Natural killer cell (primary cell): ENCODE data around the gene GCNT1. TPM values are rescaled to one million over a fixed set of nuclear protein-coding genes. Genes with fewer than 3 reads are reported as not detected.
A peak's percentile ranks its signal among the peaks of the same experiment; 100 is the strongest.

Source experiments
- ATAC-seq, 3 donors: fragments of 150-1000 bp in 2 of 3; fragments of 200-7000 bp in 1 of 3; cut with Tn5 transposase; 1 replicate in 1 of 3; 2 replicates in 2 of 3; pipeline ENCODE4 v1.10.0; 2021; ENCODE audit warnings: mild to moderate bottlenecking in 2 of 3, moderate library complexity in 2 of 3
- DNase-seq, 2 donors: peaks; one replicate each; pipeline versions ENCODE4 v3.0.0 to v3.0.0-alpha.2; 2013 to 2021; ENCODE audit warnings: mixed read lengths in 1 of 2
- H3K27ac ChIP-seq: one replicate; pipeline ENCODE4 v1.5.1; 2013; ENCODE audit warnings: mild to moderate bottlenecking, low read length
- H3K27me3 ChIP-seq: one replicate; pipeline ENCODE4 v1.6.1; 2013; ENCODE audit warnings: low read length; ENCODE audit not compliant: control insufficient read depth, insufficient read depth
- H3K36me3 ChIP-seq: one replicate; pipeline ENCODE4 v1.6.1; 2013; ENCODE audit warnings: low read length; ENCODE audit not compliant: control insufficient read depth, insufficient read depth
- H3K4me1 ChIP-seq: one replicate; pipeline ENCODE4 v1.6.1; 2013; ENCODE audit warnings: low read length; ENCODE audit not compliant: control insufficient read depth, insufficient read depth
- H3K4me3 ChIP-seq: one replicate; pipeline ENCODE4 v1.5.1; 2013; ENCODE audit warnings: low read length
- H3K9me3 ChIP-seq: one replicate; pipeline ENCODE4 v1.6.1; 2013; ENCODE audit warnings: low read length; ENCODE audit not compliant: control insufficient read depth, insufficient read depth
- H3K27ac Mint-ChIP-seq, 2 donors: one replicate each; pipeline ENCODE4 v1.8.0; 2022; ENCODE audit warnings: mild to moderate bottlenecking in 2 of 2, mixed read lengths in 2 of 2, moderate library complexity in 1 of 2
- H3K27me3 Mint-ChIP-seq, 2 donors: one replicate each; pipeline ENCODE4 v1.8.0; 2022; ENCODE audit warnings: low read depth in 2 of 2, mixed read lengths in 2 of 2
- H3K36me3 Mint-ChIP-seq: one replicate; pipeline ENCODE4 v1.8.0; 2022; ENCODE audit warnings: mixed read lengths
- H3K4me1 Mint-ChIP-seq, 2 donors: one replicate each; pipeline ENCODE4 v1.8.0; 2022; ENCODE audit warnings: mixed read lengths in 2 of 2
- H3K4me3 Mint-ChIP-seq: one replicate; pipeline ENCODE4 v1.8.0; 2022; ENCODE audit warnings: mild to moderate bottlenecking, moderate library complexity, mixed read lengths
- H3K9me3 Mint-ChIP-seq, 2 donors: one replicate each; pipeline ENCODE4 v1.8.0; 2022; ENCODE audit warnings: mixed read lengths in 2 of 2
- WGBS: methylation state at CpG from one replicate; pipeline ENCODE4 v1.1.7; 2013; ENCODE audit warnings: missing lambda C conversion rate; ENCODE audit not compliant: insufficient coverage; 5-methylcytosine and 5-hydroxymethylcytosine counted together
- intact Hi-C: fragments of 100-400 bp; cut with micrococcal nuclease; formaldehyde crosslinking; loops from one replicate; pipeline ENCODE4 v1.14.2; 2022
- total RNA-seq, 4 donors: library from RNA; stranded (reverse); fragments of 120-200 nt in 1 of 4; gene quantifications; one replicate each; pipeline versions ENCODE4 v1.2.3 to v1.2.4, GENCODE V29; 2013 to 2022
- TF ChIP-seq, protein P1 (sequence below): fragments of 200-600 bp; IDR thresholded peaks from one replicate; pipeline ENCODE4 v1.8.0; 2022; ENCODE audit warnings: antibody characterized with exemption

The GCNT1 gene
- total RNA-seq, 3 donors from 2014 or later (not counting 1 experiment from before 2014, with no cell fraction given) = 8.6 to 23.7 (median 18.5) TPM

DNA sequence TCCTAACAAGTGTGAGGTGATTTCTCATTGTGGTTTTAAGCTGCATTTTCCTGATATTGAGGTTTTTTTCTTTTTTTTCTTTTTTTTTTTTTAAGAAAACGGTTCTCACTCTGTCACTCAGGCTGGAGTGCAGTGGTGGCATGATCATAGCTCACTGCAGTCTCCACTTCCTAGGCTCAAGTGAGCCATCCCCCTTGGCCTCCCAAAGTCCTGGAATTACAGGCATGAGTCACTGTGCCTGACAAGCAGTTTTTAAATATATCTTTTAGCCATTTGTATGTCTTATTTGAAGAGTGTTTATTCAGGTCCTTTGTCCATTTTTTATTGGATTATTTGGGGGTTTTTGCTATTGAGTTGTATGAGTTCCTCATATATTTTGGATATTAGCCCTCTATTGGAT is 53.8 kb downstream of the GCNT1 start:
- no peaks in the 10 kb centered on the region for H3K9me3 Mint-ChIP-seq
- peaks cover 6% of the 10 kb centered on the region for H3K36me3 Mint-ChIP-seq
- H3K4me3 Mint-ChIP-seq = no peak overlapping the region
- Histone ChIP-seq H3K27ac (no peak overlapping the region), H3K9me3 (no peaks in the 10 kb centered on the region), H3K4me1 (peaks cover 3% of the 10 kb centered on the region), H3K4me3 (no peak overlapping the region), H3K36me3 (no peaks in the 10 kb centered on the region), H3K27me3 (no peaks in the 10 kb centered on the region)
- H3K27ac Mint-ChIP-seq = no peak overlapping the region
- intact Hi-C loops = no loop called here
- no peak for ATAC-seq
- no peak for DNase-seq
- H3K27me3 Mint-ChIP-seq = peaks cover 0 to 4% of the 10 kb centered on the region in 2 donors
- TF ChIP-seq, protein P1, sequence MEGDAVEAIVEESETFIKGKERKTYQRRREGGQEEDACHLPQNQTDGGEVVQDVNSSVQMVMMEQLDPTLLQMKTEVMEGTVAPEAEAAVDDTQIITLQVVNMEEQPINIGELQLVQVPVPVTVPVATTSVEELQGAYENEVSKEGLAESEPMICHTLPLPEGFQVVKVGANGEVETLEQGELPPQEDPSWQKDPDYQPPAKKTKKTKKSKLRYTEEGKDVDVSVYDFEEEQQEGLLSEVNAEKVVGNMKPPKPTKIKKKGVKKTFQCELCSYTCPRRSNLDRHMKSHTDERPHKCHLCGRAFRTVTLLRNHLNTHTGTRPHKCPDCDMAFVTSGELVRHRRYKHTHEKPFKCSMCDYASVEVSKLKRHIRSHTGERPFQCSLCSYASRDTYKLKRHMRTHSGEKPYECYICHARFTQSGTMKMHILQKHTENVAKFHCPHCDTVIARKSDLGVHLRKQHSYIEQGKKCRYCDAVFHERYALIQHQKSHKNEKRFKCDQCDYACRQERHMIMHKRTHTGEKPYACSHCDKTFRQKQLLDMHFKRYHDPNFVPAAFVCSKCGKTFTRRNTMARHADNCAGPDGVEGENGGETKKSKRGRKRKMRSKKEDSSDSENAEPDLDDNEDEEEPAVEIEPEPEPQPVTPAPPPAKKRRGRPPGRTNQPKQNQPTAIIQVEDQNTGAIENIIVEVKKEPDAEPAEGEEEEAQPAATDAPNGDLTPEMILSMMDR = no peak
- peaks cover 0 to 8% of the 10 kb centered on the region in 2 donors for H3K4me1 Mint-ChIP-seq
- 40% methylated on average over 1 of the region's 1 CpG for WGBS

DNA sequence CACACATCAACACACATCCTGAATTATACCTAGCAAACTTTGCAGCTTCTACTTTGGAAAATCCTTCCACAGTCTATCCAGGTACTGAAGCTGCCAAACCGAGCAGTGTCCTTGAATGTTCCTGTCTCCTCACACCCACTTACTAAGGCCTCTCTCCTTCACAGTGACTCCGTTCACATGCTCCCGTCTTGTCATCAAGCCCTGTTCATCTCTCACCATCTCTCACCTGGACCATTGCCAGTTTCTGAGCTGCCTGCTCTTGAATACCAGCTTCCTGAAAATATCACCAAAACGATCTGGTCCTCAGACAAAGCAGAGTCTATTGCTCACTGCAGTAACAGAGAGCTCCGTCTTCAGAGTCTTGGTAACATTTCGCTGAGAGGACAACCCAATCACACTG is 57.4 kb downstream of the GCNT1 start:
- Histone ChIP-seq H3K4me3 (no peak overlapping the region), H3K4me1 (peaks cover 3% of the 10 kb centered on the region), H3K27ac (no peak overlapping the region), H3K9me3 (no peaks in the 10 kb centered on the region), H3K27me3 (no peaks in the 10 kb centered on the region), H3K36me3 (no peaks in the 10 kb centered on the region)
- Mint-ChIP-seq H3K36me3 (peaks cover 6% of the 10 kb centered on the region), H3K27ac (peak overlapping the region in 1 of 2 donors; percentile 1), H3K9me3 (no peaks in the 10 kb centered on the region), H3K4me3 (no peak overlapping the region), H3K27me3 (peaks cover 0 to 4% of the 10 kb centered on the region in 2 donors), H3K4me1 (peaks cover 0 to 8% of the 10 kb centered on the region in 2 donors)
- ATAC-seq (no peak), DNase-seq (peak in 1 of 2 donors; percentile 51)
- TF ChIP-seq, protein P1 = no peak
- 45% methylated on average over 6 of the region's 6 CpGs for WGBS
- intact Hi-C loops = no loop called here

DNA sequence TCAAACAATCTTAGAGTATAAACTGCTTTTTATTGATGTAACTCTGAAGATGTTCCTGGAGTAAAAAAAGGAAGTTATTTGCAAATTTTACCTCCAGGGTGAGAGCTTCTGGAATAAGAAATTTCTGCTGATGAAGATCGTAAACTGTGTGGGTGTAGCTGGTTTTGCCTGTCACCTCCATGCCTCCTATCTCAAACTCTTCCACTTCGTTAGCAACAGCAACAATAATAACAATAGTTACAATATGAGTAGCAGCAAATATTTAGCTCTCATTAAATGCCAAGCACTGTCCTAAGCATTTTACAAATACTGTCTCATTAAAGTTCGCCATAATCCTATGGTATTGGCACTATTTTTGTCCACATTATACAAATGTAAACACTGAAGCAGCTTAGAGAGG is 57.9 kb downstream of the GCNT1 start:
- H3K27ac Mint-ChIP-seq = no peak overlapping the region
- intact Hi-C loops = no loop called here
- H3K36me3 Mint-ChIP-seq = peaks cover 6% of the 10 kb centered on the region
- DNase-seq (no peak), ATAC-seq (no peak)
- Histone ChIP-seq H3K27me3 (no peaks in the 10 kb centered on the region), H3K27ac (no peak overlapping the region), H3K36me3 (no peaks in the 10 kb centered on the region), H3K4me1 (peaks cover 3% of the 10 kb centered on the region), H3K4me3 (no peak overlapping the region), H3K9me3 (no peaks in the 10 kb centered on the region)
- WGBS = 65% methylated on average over 2 of the region's 3 CpGs
- no peaks in the 10 kb centered on the region for H3K9me3 Mint-ChIP-seq
- H3K4me3 Mint-ChIP-seq = no peak overlapping the region
- H3K4me1 Mint-ChIP-seq = peaks cover 0 to 8% of the 10 kb centered on the region in 2 donors
- peaks cover 0 to 4% of the 10 kb centered on the region in 2 donors for H3K27me3 Mint-ChIP-seq
- TF ChIP-seq, protein P1 = no peak
